Measurements from ENCODE around the gene SETD1B. TPM values are rescaled to one million over a fixed set of nuclear protein-coding genes. Genes with fewer than 3 reads are reported as not detected.

SETD1B gene
- total RNA-seq, 1 experiment from 2014 or later, result 40.4 TPM

- Mint-ChIP-seq H3K9me3 (no peaks in the 10 kb centered on the region; a peak in 1 of 5 replicates), H3K27me3 (ENCODE audit: low read depth) (no peaks in the 10 kb centered on the region), H3K4me1 (peaks cover 21 to 26% of the 10 kb centered on the region in 2 experiments), H3K36me3 (ENCODE audit: insufficient read depth in 1 of 3, low read depth in 3 of 3) (peaks cover 18 to 70% (median 51%) of the 10 kb centered on the region in 3 experiments), H3K27ac (no peak overlapping the region), H3K4me3 (peak overlapping the region in 1 of 2 experiments; percentile 17; a peak in 1 of 5 replicates)
- H3K9me3 ChIP-seq (ENCODE audit: control insufficient read depth, low read depth, low read length), result no peaks in the 10 kb centered on the region
- no peak overlapping the region for H4K8ac ChIP-seq (replicated peaks; ENCODE audit: insufficient read length, low read depth, low read length)
- H3K56ac ChIP-seq (ENCODE audit: insufficient read length, low read depth, low read length), result no peak overlapping the region
- H3K23ac ChIP-seq (ENCODE audit: insufficient read length, low read depth, low read length), result no peak overlapping the region
- H3T11ph ChIP-seq (ENCODE audit: low read length), result no peak overlapping the region
- TF ChIP-seq CTCF (conservative IDR thresholded peaks at IDR 0.05), result no peak
- H3K4me1 ChIP-seq (ENCODE audit: insufficient read depth, low read length), result no peaks in the 10 kb centered on the region
- no peak overlapping the region for H2BK5ac ChIP-seq (ENCODE audit: insufficient read length, low read length)
- H3K4me2 ChIP-seq (ENCODE audit: insufficient read depth, insufficient read length, low read length), result no peak overlapping the region
- no peak overlapping the region for H4K5ac ChIP-seq (ENCODE audit: insufficient read length, low read depth, low read length)
- no peak overlapping the region for H3K4ac ChIP-seq (ENCODE audit: low read depth, low read length)
- no peak overlapping the region for H2BK15ac ChIP-seq (ENCODE audit: low read depth, low read length)
- no peaks in the 10 kb centered on the region for H4K20me1 ChIP-seq (ENCODE audit: control insufficient read depth, insufficient read depth, insufficient read length)
- no peak overlapping the region for H2AK5ac ChIP-seq (ENCODE audit: insufficient read length, low read length)
- H3K27me3 ChIP-seq (ENCODE audit: insufficient read depth, low read length), result no peaks in the 10 kb centered on the region
- H3K27ac ChIP-seq (ENCODE audit: insufficient read length, low read depth, low read length), result no peak overlapping the region
- no peak overlapping the region for H3K14ac ChIP-seq (ENCODE audit: insufficient read depth, low read length)
- peaks cover 5% of the 10 kb centered on the region for H3K23me2 ChIP-seq (ENCODE audit: insufficient read length, low read depth, low read length, poor library complexity, severe bottlenecking)
- H3K9ac ChIP-seq (ENCODE audit: extremely low read depth, insufficient read length, low read length), result no peak overlapping the region
- H2BK12ac ChIP-seq (ENCODE audit: insufficient read length, low read depth, low read length), result no peak overlapping the region
- H2AFZ ChIP-seq (ENCODE audit: low read length), result no peak overlapping the region
- peaks cover 3% of the 10 kb centered on the region; the same call in 1 of the 2 replicates for H3K79me2 ChIP-seq (ENCODE audit: insufficient read depth, low read length)
- H4K91ac ChIP-seq (ENCODE audit: insufficient read length, low read depth, low read length), result no peak overlapping the region
- no peak overlapping the region for H2BK120ac ChIP-seq (ENCODE audit: low read depth, low read length, poor library complexity, severe bottlenecking)
- H3K18ac ChIP-seq (ENCODE audit: insufficient read length, low read depth, low read length), result no peak overlapping the region
- no peak overlapping the region for H2BK20ac ChIP-seq (ENCODE audit: low read depth, low read length, poor library complexity, severe bottlenecking)
- H3K79me1 ChIP-seq (ENCODE audit: insufficient read depth, low read depth, low read length, poor library complexity, severe bottlenecking), result peaks cover 2% of the 10 kb centered on the region
- WGBS (ENCODE audit: extremely low coverage, insufficient read length, low lambda C conversion rate), result no CpG with 5 or more reads among the region's 31 CpGs
- DNase-seq, result no peak
Measured at GRCh38 chr12:121814429-121815119, 10.8 kb downstream of the SETD1B start.

Measured in H9 (cell line).